Right renal cortex interstitium (tissue), 3 donors: ENCODE data around the gene TYROBP. TPM values are rescaled to one million over a fixed set of nuclear protein-coding genes. Genes with fewer than 3 reads are reported as not detected.
"Not testable (repeated sequence)": the region's sequence is repeated elsewhere in the genome, so short reads cannot be mapped to it uniquely, and the experiment has no call there.

Experiments used
- DNase-seq, 3 donors: peaks; one replicate each; pipeline ENCODE4 v3.0.0-alpha.2; 2013; ENCODE audit warnings: low read depth in 3 of 3, low spot score in 2 of 3
- polyA plus RNA-seq, 3 donors: library from polyadenylated mRNA; unstranded; fragments of 120-200 nt; gene quantifications; one replicate each; pipeline ENCODE4 v1.2.1, GENCODE V29; 2013; ENCODE audit not compliant: insufficient read length in 3 of 3

The TYROBP gene
- polyA plus RNA-seq, 3 donors = 6.3 to 10.5 (median 10.3) TPM

DNA sequence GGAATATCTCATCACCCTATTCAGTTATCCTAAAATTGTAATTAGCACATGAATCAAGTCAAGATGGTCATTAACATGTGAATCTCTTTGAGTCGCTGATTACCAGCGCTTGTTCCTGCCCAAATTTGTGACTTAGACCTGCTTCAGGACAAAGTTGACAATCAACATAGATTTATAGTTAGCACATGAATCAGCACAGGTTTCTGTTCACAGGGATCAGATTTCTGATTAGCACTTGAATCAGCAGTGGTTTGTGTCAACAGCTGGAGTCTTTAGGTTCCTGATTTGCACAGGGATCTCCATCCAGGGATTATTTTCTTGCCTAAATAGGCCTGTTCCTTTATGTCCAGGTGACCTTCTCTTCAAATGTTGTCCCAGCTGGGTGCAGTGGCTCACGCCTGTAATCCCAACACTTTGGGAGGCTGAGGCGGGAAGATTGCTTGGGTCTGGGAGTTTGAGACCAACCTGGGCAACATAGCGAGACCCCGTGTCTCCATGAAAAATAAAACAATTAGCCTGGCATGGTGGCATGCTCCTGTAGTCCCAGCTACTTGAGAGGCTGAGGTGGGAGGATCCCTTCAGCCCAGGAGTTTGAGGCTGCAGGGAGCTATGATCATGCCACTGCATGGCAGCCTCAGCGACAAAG, 24.3 kb upstream of the TYROBP start:
- no peak for DNase-seq

DNA sequence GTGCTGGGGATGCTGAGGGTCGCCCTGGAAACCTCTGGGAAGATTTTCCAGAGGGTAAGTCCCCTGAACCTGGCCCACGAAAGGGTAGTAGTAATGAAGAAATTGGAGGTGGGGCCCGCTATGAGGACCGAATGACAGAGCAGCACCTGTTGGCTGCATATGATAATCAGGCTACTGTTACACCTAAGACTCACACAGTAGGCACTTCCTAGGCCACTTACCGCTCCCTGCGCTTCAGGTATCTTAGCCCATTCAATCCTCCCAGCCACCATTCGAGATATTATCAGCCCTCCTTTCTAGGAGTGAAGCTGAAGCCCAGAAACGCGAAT, 23.7 kb upstream of the TYROBP start:
- DNase-seq = no peak

DNA sequence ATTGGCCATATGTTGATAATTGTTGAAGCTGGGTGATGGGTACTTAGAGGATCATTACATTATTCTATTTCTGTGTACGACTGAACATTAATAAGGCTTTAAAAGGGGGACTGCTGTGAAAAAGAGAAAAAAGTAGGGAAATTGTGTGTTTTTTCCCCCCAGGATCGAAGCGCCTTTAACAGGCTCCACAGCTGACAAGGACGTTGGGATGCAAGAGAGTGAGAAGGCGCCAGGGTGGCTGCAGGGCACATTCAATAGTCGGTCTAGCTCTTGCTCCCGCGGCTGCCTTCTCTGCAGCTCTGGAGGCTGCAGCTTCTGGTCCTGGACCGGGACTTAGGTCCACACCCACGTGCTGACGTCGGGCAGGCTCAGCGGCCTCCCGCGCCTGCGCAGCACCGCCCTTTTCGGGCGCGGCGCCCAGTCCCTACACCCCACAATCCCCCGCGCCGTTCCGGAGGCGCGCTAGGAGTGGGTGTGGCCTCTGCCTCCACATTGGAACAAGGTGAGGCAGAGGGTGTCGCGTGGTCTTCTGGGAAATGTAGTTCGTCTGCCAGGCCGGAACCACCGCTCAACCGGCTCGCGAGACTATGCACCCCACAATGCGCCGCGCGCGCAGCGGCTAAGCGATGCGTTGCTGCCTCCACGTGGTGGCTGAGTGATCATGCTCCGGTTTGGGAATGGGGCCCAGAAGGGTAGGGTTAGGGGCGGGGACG, 23.2 kb upstream of the TYROBP start:
- DNase-seq = peak; percentile 97 to 99 (median 98)

DNA sequence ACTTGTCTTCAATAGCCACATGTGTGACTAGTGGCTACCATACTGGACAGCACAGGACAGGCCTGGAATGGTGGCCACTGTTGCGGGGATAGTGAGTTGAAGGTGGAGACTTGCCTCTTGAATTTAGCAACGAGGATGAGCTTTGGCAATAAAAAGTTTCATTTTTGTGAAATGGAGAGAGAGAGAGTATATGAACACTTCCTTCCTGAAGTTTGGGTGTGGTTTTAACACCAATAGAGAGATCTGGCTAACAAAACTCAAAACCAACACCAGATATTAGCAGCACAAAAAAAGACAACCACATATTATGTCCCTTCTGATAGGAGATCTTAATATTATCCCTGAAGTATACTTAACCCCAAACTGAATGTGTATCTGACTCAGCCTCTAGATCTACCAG, 21.8 kb upstream of the TYROBP start:
- no peak for DNase-seq

DNA sequence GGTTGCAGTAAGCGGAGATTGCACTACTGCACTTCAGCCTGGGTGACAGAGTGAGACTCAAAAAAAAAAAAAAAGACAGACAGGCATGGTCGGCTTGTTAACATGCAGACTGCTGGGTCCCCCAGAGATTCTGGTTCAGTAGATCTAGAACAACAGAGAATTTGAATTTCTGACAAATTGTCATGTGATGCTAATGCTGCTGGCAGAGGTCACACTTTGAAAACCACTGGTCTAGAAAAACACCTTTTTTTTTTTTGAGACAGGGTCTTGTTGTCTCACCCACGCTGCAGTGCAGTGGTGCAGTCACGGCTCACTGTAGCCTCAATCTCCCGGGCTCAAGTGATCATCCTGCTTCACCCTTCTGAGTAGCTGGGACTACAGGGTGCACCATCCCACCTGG, 20.4 kb upstream of the TYROBP start:
- no peak for DNase-seq

DNA sequence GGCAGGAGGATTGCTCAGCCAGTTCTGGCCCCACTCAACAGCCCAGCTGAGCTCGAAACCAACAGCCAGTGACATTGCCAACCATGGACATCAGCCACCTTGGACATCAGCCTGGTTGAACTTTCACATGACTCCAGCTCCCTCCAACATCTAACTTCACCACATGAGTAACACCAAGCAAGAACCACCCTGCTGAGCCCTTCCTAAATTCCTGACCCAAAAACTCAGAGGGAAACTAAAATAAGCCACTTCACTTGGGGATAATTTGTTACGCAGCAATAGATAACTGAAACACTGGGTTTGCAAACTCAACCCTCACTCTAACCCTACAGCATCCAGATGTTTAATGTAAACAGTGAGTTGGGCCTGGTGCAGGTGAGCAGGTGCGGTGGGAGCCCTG, 17.4 kb upstream of the TYROBP start:
- DNase-seq = no peak

DNA sequence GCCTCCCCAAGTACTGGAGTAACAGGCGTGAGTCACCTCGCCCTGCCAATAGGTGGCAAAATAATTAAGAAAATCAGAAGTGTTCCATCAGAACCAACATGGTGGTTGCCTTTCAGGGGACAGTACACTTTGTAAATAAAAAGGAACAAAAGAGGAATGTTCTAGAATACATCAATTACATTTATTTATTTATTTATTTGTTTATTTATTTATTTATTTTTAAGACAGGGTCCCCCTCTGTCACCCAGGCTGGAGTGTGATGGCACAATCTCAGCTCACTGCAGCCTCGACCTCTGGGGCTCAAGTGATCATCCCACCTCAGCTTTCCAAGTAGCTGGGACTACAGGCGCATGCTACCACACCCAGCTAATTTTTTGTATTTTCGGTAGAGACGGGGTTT, 12.9 kb upstream of the TYROBP start:
- no peak for DNase-seq

DNA sequence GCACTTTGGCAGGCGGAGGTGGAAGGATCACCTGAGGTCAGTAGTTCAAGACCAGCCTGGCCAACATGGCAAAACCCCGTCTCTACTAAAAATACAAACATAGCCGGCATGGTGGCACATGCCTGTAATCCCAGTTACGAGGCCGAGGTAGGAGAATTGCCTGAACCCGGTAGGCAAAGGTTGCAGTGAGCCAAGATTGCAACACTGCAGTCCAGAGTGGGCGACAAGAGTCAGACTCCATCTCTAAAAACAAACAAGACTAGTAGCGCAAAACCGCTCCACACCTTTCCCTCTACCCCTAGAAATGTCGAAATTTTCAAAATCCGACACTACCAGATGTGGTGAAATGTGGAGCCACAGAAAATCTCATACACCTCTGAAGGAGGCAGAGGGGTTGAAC, 11.2 kb upstream of the TYROBP start:
- DNase-seq = no peak

DNA sequence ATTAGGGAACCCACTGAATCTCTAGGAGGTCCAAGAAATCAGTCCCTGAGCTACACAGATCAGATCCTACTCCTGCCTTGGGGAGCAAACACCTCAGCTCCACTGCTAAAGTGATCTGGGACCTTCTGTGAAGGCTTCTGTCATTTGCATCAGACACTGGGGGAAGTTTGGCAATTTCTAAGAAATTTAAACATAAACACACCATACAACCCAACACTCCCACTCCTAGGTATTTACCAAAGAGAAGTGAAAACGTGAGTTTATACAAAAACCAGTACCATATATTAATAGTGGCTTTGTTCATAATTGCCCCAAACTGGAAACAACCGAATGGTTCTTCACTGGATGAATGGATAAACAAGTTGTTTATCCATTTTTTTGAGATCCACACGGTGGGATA, 7.3 kb upstream of the TYROBP start:
- no peak for DNase-seq

DNA sequence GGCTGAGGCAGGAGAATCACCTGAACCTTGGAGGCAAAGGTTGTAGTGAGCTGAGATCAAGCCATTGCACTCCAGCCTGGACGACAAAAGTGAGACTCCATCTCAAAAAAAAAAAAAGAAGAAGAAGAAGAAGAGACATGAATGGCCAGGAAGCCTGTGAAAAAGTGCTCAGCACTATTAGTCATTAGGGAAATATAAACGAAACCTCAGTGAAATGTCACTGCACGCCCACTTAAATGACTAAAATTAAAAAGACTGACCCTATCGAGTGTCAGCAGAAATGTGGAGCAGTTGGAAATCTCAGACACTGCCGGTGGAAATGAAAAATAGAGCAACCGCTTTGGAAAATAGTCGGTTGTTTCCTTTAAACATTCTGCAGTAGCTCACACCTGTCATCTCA, 5.5 kb upstream of the TYROBP start:
- DNase-seq = no peak

DNA sequence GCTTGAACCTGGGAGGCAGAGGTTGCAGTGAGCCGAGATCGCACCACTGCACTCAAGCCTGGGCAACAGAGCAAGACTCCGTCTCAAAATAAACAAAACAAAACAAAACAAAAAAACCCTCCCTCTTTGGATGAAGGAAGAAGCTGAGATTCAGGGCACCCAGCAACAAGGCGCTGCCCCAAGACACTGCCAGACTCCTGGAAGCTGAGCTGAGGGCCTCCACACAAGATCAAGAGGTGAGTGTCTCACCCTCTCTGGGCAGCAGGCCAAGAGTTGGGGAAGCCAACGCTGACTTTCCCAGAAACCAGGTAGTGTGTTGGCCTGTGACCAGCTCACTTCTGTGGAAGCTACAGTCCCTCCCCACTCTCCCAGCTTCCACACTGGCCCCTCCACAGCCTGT, 3.7 kb upstream of the TYROBP start:
- no peak for DNase-seq

DNA sequence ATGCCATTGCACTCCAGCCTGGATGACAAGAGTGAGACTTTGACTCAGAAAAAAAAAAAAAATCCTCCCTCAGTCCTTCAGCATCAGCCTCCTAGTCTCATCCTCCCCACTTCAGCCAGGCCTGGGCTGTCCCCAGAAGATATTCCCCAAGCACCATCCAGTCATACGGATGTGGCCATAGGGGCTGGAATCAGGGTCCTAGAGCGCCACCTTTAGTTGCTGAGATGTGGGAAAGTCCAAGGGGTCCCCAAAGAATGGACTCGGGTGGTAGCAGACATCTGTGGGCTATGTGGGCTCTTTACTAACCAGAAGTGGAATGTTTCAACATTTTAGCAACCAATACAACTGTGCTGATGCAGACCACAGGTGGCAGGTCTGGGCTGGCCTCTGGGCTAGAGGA, 3.1 kb upstream of the TYROBP start:
- DNase-seq = no peak

DNA sequence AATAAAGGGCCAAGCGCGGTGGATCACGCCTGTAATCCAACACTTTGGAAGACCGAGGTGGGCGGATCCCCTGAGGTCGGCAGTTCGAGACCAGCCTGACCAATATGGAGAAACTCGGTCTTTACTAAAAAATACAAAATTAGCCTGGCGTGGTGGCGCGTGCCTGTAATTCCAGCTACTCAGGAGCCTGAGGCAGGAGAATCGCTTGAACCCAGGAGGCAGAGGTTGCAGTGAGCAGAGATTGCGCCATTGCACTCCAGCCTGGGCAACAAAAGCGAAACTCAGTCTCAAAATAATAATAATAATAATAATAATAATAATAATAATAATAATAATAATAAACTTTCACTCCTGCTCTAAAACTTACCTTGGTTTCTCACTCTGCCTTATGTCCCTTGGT, 2.3 kb upstream of the TYROBP start:
- not testable (repeated sequence) for DNase-seq

DNA sequence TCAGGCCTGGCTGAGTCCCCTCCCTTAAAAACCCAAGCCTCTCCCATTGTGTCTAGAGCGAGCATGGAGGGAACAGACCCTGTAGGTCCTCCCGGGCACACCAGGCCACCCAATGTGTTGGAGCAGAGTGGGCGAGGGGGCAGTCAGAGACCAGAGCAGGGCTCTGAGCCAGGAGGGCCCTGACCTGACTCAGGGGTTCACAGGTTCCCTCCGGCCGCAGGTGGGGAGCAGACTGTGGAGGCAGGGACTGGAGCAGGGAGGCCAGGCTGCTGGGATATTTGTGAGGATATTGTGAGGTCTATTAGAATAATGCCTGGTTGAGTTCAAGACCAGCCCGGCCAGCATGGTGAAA, 1.6 kb upstream of the TYROBP start:
- DNase-seq = no peak

DNA sequence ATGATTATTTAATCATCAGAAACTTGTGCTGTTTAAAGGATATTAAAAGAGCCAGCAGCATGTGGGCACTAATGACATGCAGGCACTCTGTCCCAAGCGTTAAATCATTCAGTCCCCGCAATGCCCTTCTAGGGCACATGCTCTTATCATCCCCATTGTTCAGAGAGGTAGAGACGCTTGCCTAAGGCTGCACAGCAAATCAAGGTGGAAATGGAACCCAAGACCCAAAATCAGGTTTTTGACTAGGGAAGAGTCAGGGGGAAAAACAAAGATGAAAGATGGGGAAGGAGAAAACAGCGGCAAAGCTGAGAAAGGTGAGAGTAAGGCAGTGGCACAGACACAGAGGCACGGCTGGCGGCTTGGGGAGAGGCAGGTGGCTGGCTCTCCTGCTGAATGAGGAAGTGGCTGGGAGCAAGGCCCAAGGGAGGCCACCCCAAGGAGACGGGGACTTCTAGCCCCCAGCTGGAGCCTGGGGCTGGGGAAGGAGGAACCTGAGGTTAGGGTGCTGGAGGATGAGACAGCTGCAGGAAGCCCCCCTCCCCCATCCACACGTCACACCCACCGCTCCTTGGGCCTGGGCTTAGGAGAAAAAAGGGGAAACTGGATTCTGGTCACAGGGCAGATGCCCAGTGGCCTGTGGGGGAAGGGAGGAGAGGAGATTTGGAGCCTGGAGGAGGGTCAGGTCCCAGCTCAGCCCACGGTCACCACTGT, 1.0 kb upstream of the TYROBP start:
- no peak for DNase-seq

DNA sequence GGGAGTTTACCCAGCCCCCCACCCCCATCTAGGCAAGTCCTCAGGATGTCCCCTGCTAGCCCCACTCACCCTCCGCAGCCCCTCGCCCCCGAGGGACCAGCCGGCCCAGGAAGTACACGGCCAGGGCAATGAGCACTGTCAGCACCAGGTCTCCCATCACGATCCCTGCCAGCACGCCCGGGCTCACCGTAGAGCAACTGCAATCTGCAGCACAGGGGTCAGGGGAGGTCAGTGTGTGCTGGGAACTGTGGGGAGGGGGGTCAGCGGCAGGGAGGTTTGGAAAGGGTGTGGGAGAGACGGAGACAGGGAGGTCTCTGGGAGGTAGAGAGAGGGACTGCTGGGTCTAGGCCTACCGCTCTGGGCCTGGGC, 734 bp downstream of the TYROBP start:
- no peak for DNase-seq

DNA sequence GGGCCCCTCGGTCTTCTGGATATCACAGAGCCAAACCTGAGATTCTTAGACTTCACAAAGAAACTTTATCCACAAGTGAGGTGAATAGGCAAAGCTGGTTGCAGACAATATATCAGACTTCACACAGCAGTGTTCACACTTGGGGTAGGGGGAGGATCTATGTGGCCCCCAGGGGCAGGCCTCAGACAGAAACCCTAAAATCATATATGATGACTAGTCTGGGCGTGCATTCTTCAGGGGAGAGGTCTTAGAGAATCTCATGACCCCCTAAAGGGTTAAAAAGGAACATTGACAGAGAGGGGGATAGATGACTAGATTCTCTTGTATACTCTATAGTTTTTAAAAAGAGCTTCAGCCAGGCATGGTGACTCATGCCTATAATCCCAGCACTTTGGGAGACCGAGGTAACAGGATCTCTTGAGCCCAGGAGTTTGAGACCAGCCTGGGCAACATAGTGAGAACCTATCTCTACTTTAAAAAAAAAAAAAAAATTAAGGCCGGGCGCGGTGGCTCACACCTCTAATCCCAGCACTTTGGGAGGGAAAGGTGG, 2.8 kb downstream of the TYROBP start:
- no peak for DNase-seq

DNA sequence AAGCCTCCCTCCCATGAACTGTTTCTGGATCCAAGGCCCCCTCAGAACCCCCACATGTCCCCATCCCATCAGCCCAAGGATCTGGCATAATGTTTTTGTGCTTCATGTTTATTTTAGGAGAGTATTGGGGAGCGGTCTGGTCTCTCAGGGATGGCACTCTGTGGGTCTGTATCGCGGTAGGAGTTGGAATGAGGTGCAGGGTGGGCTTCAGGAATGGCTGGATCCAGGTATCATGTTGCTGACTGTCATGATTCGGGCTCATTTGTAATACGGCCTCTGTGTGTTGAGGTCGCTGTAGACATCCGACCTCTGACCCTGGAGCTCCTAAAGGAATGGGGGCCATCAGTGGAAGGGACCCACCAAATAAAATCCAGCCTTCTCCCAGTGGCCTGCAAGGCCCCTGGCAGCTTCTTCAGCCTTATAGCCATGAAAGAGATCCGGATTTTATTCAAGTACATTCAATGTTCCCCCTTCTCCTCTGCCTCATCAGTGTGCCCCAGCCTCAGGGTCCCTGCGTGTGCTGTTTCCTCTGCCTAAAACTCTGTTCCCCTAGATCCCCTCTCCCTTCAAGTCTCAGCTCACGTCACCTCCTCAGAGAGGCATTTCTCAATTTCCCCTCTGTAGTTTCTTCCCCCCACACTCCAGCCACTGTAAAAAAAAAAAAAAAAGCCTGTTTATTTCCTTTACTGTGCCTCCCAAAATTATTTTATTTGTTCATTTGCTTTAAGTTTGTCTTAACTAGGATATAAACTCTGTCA, 3.6 kb downstream of the TYROBP start:
- DNase-seq = no peak

DNA sequence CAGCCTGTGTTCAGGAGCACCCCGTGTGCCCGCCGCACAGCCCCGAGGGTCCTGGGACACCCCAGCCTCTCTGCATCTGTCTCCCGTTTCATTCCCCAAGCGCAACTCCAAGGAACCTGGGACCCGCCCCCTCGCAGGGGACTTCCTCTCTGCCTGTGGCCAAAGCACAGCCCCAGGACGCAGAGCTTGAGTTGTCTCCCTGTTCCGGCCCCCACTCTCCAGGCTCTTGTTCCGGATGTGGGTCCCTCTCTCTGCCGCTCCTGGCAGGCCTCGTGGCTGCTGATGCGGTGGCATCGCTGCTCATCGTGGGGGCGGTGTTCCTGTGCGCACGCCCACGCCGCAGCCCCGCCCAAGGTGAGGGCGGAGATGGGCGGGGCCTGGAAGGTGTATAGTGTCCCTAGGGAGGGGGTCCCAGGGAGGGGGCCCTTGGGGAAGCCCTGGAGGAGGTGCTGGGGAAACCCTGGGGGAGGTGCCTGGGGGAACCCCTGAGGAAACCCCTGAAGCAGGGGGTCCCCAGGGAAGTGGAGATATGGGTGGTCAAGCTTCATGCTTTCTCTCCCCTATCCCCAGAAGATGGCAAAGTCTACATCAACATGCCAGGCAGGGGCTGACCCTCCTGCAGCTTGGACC, 4.4 kb downstream of the TYROBP start:
- no peak for DNase-seq

DNA sequence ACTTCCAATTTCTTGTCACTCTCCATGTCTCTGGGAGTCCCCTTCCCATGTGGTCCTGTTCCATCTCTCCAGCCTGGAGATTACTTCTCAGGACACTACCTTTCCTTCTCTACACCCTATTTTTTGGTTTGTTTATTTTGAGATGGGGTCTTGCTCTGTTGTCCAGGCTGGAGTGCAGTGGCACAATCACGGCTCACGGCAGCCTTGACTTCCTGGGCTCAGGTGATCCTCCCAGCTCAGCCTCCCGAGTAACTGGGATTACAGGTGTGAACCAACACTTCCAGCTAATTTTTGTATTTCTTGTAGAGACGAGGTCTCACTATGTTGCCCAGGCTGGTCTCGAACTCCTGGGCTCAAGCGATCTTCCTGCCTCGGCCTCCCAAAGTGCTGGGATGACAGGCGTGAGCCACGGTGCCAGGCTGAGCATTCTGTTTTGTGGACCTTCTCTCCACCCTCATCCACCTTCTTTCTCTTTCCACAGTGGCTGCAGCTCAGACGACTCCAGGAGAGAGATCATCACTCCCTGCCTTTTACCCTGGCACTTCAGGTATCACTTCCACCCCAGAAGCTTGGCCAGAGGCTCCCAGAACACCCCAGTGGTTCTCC, 5.1 kb downstream of the TYROBP start:
- no peak for DNase-seq
